ENCODE data around the gene CNGA2.
A peak's percentile ranks its signal among the peaks of the same experiment; 100 is the strongest.

- TF ChIP-seq CREB1 (IDR thresholded peaks at IDR 0.05; ENCODE audit: low read depth): no peak
- TF ChIP-seq TAF1 (IDR thresholded peaks at IDR 0.05; ENCODE audit: low read depth): no peak
- no peak for TF ChIP-seq MAX (IDR thresholded peaks at IDR 0.05)
- TF ChIP-seq EGR1 (IDR thresholded peaks at IDR 0.05): no peak
- peak; percentile 52; the same call in 1 of the 2 replicates for TF ChIP-seq NFIC (IDR thresholded peaks at IDR 0.05)
These were observed 31.1 kb upstream of the CNGA2 start for GRCh38 chrX:151703487-151703886.
